Breast epithelium (tissue), 4 donors: ENCODE measurements around the gene HJV. TPM values are rescaled to one million over a fixed set of nuclear protein-coding genes. Genes with fewer than 3 reads are reported as not detected.

Experiments
- DNase-seq, 2 donors: peaks; one replicate each; pipeline ENCODE4 v3.0.0-alpha.2; 2019; ENCODE audit warnings: low spot score in 2 of 2
- H3K27ac ChIP-seq, 2 donors: fragments of 200-600 bp; sonication (generic) in 1 of 2; one replicate each; pipeline ENCODE4 v1.5.1; 2016 to 2019; ENCODE audit warnings: mild to moderate bottlenecking in 1 of 2
- H3K27me3 ChIP-seq, 2 donors: fragments of 200-600 bp; sonication (generic) in 1 of 2; one replicate each; pipeline versions ENCODE4 v1.5.1 to v1.6.0; 2017 to 2019; ENCODE audit warnings: control low read depth in 1 of 2, mild to moderate bottlenecking in 1 of 2
- H3K36me3 ChIP-seq: fragments of 200-600 bp; one replicate; pipeline ENCODE4 v1.5.1; 2019
- H3K4me1 ChIP-seq, 2 donors: fragments of 200-600 bp; sonication (generic); one replicate each; pipeline ENCODE4 v1.5.1; 2016 to 2019; ENCODE audit warnings: control low read depth in 1 of 2
- H3K4me3 ChIP-seq, 3 donors: fragments of 200-600 bp; sonication (generic); 1 replicate in 2 of 3; 2 replicates in 1 of 3; pipeline ENCODE4 v1.5.1; 2016 to 2019; ENCODE audit warnings: mild to moderate bottlenecking in 3 of 3, moderate library complexity in 2 of 3
- H3K9me3 ChIP-seq, 2 donors: fragments of 200-600 bp; sonication (generic) in 1 of 2; one replicate each; pipeline ENCODE4 v1.5.1; 2016 to 2019; ENCODE audit warnings: control low read depth in 1 of 2
- CTCF ChIP-seq, 3 donors: fragments of 450-650 bp; IDR thresholded peaks; one replicate each; pipeline ENCODE4 v1.5.1; 2016 to 2017; ENCODE audit warnings: antibody characterized with exemption in 3 of 3, mild to moderate bottlenecking in 3 of 3, moderate library complexity in 3 of 3
- POLR2A ChIP-seq: fragments of 450-650 bp; IDR thresholded peaks from one replicate; pipeline ENCODE4 v1.6.1; 2016; ENCODE audit warnings: antibody characterized with exemption, mild to moderate bottlenecking, moderate library complexity
- POLR2AphosphoS5 ChIP-seq, 3 donors: sonication (generic); formaldehyde crosslinking; IDR thresholded peaks; one replicate each; pipeline ENCODE4 v1.6.1; 2017; ENCODE audit warnings: antibody characterized with exemption in 3 of 3
- intact Hi-C: fragments of 100-400 bp; cut with DNase I; formaldehyde crosslinking; loops from one replicate; pipeline ENCODE4 v1.15.1; 2023; ENCODE audit warnings: low total_unique reads
- total RNA-seq, 3 donors: library from RNA; depleted of rRNA; stranded (reverse); fragments of >200 nt; gene quantifications; one replicate each; pipeline ENCODE4 v1.1.0, GENCODE V29; 2016

The HJV gene
- total RNA-seq, 3 donors from 2014 or later: not detected

- no peaks in the 10 kb centered on the region for H3K36me3 ChIP-seq
- no peak overlapping the region for H3K27ac ChIP-seq
- H3K9me3 ChIP-seq: no peaks in the 10 kb centered on the region
- no peak overlapping the region for H3K4me3 ChIP-seq
- no peaks in the 10 kb centered on the region for H3K4me1 ChIP-seq
- no peak for DNase-seq
- H3K27me3 ChIP-seq: no peaks in the 10 kb centered on the region
- TF ChIP-seq POLR2A: no peak
- no peak for TF ChIP-seq CTCF (IDR thresholded peaks at IDR 0.05)
- TF ChIP-seq POLR2AphosphoS5 (IDR thresholded peaks at IDR 0.05): no peak
- intact Hi-C loops: loop anchor here (10.0 kb wide), 1 partner anchor 159 kb away; the partner anchor contains the start of gene PIAS3
Measured at GRCh38 chr1:146013559-146013922, 8.0 kb downstream of the HJV start.

DNA sequence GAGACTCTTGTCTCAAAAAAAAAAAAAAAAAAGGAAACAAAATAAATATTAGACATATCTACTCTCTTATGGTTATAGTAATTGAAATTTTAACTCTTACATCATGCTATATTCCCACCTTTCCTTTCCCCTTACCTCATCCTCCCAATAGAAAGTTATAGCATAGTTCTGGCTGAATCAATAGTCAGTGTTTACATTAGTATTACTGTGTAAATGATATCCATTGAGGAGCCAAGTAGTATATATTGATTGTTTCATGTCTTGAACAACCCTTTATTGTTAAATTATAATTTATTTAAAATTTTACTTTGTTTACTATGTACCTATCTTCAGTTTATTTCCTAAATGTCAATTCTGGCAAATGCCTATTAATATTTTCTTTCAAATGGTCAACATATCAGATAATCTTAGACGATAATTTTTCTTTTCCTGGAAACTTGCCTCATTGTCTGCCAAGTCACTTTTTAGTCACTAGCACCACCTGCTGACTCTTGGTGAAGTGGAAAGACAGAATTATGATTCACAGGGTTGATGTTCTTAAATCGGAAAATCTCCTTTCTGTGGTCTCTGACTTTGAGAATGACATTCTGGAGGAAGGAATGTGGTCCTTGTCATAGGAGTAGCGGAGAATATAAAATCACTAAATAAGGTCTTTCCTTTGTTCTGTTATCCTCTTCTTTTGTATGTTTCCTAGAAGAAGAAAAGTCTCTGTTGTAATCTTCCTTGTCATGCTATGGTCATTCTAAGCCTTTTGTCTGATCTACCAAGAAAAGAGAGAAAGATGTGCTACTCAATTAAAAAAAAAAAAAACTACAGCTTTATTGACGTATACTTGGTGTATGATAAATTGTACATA, 8.6 kb downstream of the HJV start:
- no peak for DNase-seq
- no peak for TF ChIP-seq POLR2A
- TF ChIP-seq POLR2AphosphoS5 (IDR thresholded peaks at IDR 0.05): peak in 2 of 3 donors; percentile 49 to 61
- TF ChIP-seq CTCF (IDR thresholded peaks at IDR 0.05): peak; percentile 27 to 82 (median 79)
- no peaks in the 10 kb centered on the region for H3K27me3 ChIP-seq
- no peaks in the 10 kb centered on the region for H3K36me3 ChIP-seq
- no peaks in the 10 kb centered on the region for H3K9me3 ChIP-seq
- H3K4me3 ChIP-seq: no peak overlapping the region
- intact Hi-C loops: loop anchor here (10.0 kb wide), 1 partner anchor 158 kb away; the partner anchor contains the start of gene PIAS3
- no peak overlapping the region for H3K27ac ChIP-seq
- no peaks in the 10 kb centered on the region for H3K4me1 ChIP-seq

DNA sequence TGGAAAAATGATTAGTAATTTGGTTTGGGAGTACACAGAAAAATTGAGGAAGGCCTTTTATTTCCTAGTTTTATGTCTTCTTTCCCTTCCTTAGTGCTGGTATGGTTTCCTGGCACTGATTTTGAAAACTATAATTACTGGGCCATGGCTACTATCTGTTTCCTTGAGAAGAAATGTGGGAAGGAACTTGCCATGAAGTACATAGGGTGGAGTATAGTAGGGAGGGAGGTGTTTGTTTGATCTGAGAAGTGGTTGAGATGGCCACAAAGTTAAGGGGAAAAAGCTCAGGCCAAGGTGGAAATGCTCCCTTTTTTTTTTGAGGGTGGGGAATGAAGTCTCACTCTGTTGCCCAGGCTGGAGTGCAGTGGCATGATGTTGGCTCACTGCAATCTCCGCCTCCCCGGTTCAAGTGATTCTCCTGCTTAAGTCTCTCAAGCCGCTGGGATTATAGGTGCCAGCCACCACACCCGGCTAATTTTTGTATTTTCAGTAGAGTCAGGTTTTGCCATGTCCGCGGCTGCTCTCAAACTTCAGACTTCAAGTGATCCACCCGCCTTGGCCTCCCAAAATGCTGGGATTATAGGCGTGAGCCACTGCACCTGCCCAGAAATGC, 11.3 kb downstream of the HJV start:
- Histone ChIP-seq H3K27me3 (no peaks in the 10 kb centered on the region), H3K4me3 (no peak overlapping the region), H3K9me3 (no peaks in the 10 kb centered on the region), H3K36me3 (no peaks in the 10 kb centered on the region), H3K4me1 (peaks cover 0 to 15% of the 10 kb centered on the region in 2 donors), H3K27ac (peak overlapping the region; percentile 54 to 67)
- no peak for DNase-seq
- TF ChIP-seq POLR2AphosphoS5 (IDR thresholded peaks at IDR 0.05) (peak in 1 of 3 donors; percentile 21), POLR2A (no peak), CTCF (IDR thresholded peaks at IDR 0.05) (no peak)
- intact Hi-C loops: loop anchor here (10.0 kb wide), 1 partner anchor 155 kb away; the partner anchor contains the start of gene PIAS3

GRCh38 chr1:146007489-146008133, 13.9 kb downstream of the HJV start:
- no peak for DNase-seq
- Histone ChIP-seq H3K27ac (peak overlapping the region; percentile 84 to 87), H3K36me3 (no peaks in the 10 kb centered on the region), H3K4me3 (peak overlapping the region in 1 of 3 donors; percentile 1), H3K4me1 (peaks cover 0 to 15% of the 10 kb centered on the region in 2 donors), H3K9me3 (no peaks in the 10 kb centered on the region), H3K27me3 (no peaks in the 10 kb centered on the region)
- intact Hi-C loops: no loop called here
- TF ChIP-seq POLR2AphosphoS5 (IDR thresholded peaks at IDR 0.05): no peak
- TF ChIP-seq POLR2A: no peak
- TF ChIP-seq CTCF (IDR thresholded peaks at IDR 0.05): peak in 1 of 3 donors; percentile 18
